DND-41 (cell line): ENCODE results near the gene ASB12.
A peak's percentile ranks its signal among the peaks of the same experiment; 100 is the strongest.

Experiments
- EZH2 ChIP-seq: IDR thresholded peaks from 3 replicates; pipeline ENCODE4 v1.6.1; 2012; ENCODE audit warnings: borderline replicate concordance, low read depth, mild to moderate bottlenecking, moderate library complexity, low read length, inconsistent platforms; ENCODE audit not compliant: severe bottlenecking
- TF ChIP-seq, protein P1 (sequence below): IDR thresholded peaks from 2 replicates; pipeline ENCODE4 v1.5.1; 2012; ENCODE audit warnings: borderline replicate concordance, low read length, moderate library complexity, mild to moderate bottlenecking; ENCODE audit not compliant: poor library complexity, severe bottlenecking; ENCODE audit errors: extremely low read depth

DNA sequence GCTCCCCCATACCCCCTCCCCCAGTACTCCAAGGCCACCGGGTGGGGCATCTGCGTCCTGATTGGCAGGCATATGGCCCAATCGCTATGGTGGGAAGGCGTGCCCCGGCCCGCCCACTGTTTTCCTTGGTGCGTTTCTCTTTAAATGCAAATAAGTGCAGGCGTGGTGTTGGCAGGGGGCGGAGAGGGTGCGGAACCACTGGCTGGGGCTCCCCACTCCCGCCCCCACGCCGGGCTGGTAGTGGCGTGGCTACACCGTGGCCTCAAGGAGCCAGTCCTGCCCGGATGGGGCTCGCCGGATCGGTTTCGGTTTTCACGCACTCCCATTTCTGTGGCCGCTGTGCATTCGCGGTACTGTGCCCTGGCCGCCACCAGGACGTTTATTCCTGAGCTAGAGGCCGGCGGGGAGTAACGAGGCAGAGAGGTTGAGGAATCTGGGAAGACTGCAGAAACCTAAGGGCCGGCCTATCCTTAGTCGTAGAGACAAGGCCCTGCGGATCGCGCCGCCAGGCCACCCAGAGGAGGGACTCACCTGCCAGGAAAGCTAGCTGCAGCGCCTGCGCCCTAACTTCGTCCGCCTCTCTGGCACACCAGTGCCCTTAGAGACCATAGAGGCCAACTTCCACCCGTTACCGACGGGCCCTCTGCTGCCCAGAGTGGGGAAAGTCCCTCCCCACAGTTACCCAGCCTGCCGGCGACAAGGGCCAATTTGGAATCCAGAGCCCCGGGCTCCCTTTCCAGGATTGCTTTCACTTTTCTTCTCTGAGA lies 24.5 kb downstream of the ASB12 start:
- TF ChIP-seq, protein P1, sequence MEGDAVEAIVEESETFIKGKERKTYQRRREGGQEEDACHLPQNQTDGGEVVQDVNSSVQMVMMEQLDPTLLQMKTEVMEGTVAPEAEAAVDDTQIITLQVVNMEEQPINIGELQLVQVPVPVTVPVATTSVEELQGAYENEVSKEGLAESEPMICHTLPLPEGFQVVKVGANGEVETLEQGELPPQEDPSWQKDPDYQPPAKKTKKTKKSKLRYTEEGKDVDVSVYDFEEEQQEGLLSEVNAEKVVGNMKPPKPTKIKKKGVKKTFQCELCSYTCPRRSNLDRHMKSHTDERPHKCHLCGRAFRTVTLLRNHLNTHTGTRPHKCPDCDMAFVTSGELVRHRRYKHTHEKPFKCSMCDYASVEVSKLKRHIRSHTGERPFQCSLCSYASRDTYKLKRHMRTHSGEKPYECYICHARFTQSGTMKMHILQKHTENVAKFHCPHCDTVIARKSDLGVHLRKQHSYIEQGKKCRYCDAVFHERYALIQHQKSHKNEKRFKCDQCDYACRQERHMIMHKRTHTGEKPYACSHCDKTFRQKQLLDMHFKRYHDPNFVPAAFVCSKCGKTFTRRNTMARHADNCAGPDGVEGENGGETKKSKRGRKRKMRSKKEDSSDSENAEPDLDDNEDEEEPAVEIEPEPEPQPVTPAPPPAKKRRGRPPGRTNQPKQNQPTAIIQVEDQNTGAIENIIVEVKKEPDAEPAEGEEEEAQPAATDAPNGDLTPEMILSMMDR: peak; percentile 40
- no peak for TF ChIP-seq EZH2
